HEK293 (cell line): Measurements from ENCODE around the gene SLC12A8.
"Not testable (repeated sequence)": the region's sequence is repeated elsewhere in the genome, so short reads cannot be mapped to it uniquely, and the experiment has no call there.

Experiments
- CTCF ChIA-PET: fragments of 350-600 bp; formaldehyde crosslinking; extraction: SDS; loops from one replicate; lab custom pipeline; 2021; ENCODE audit warnings: antibody characterized with exemption; lab: Yijun Ruan, JAX
- POLR2A ChIA-PET: fragments of 300-600 bp; formaldehyde crosslinking; extraction: SDS; loops from one replicate; lab custom pipeline; 2020; ENCODE audit warnings: antibody characterized with exemption, inconsistent platforms; lab: Yijun Ruan, JAX
- H3K27ac ChIP-seq: fragments of 200-500 bp; sonication (Bioruptor generic); 2 replicates; pipeline ENCODE4 v1.5.1; 2014; ENCODE audit warnings: low read depth, low read length, control low read depth, inconsistent platforms; ENCODE audit errors: extremely low read depth
- H3K36me3 ChIP-seq, 2 experiments: fragments of 200-500 bp in 1 of 2; sonication (Bioruptor generic) in 1 of 2; 1 replicate in 1 of 2; 2 replicates in 1 of 2; pipeline ENCODE4 v1.5.1; 2014 to 2017; ENCODE audit warnings: inconsistent platforms in 2 of 2, low read length in 2 of 2; ENCODE audit not compliant: control insufficient read depth in 2 of 2, insufficient read depth in 1 of 2
- H3K4me1 ChIP-seq: fragments of 200-500 bp; sonication (Bioruptor generic); 2 replicates; pipeline ENCODE4 v1.5.1; 2014; ENCODE audit warnings: mild to moderate bottlenecking, low read length, inconsistent platforms; ENCODE audit not compliant: control insufficient read depth, insufficient read depth
- H3K4me3 ChIP-seq: 2 replicates; pipeline ENCODE4 v1.5.1; 2011; ENCODE audit warnings: low read depth, mild to moderate bottlenecking, control low read depth, low read length, moderate library complexity
- H3K9me3 ChIP-seq: fragments of 200-500 bp; sonication (Bioruptor generic); 2 replicates; pipeline ENCODE4 v1.5.1; 2014; ENCODE audit warnings: low read depth, low read length, inconsistent platforms; ENCODE audit not compliant: control insufficient read depth, insufficient read depth
- KLF16 ChIP-seq: fragments of 450-650 bp; formaldehyde crosslinking; IDR thresholded peaks from 2 replicates; pipeline ENCODE4 v1.5.1; 2017; ENCODE audit warnings: missing biosample characterization, missing genetic modification characterization
- SCRT1 ChIP-seq: fragments of 450-650 bp; formaldehyde crosslinking; IDR thresholded peaks from 2 replicates; pipeline ENCODE4 v1.5.1; 2016; ENCODE audit warnings: missing biosample characterization, missing genetic modification characterization, borderline replicate concordance
- TSHZ1 ChIP-seq: fragments of 450-650 bp; formaldehyde crosslinking; IDR thresholded peaks from 2 replicates; pipeline ENCODE4 v1.5.1; 2016; ENCODE audit warnings: missing biosample characterization, missing genetic modification characterization, borderline replicate concordance
- ZBTB1 ChIP-seq: fragments of 450-650 bp; formaldehyde crosslinking; IDR thresholded peaks from 2 replicates; pipeline ENCODE4 v1.5.1; 2016; ENCODE audit warnings: missing biosample characterization, missing genetic modification characterization
- ZBTB21 ChIP-seq: fragments of 450-650 bp; formaldehyde crosslinking; IDR thresholded peaks from 2 replicates; pipeline ENCODE4 v1.5.1; 2017; ENCODE audit warnings: missing biosample characterization, missing genetic modification characterization
- ZBTB49 ChIP-seq: fragments of 450-650 bp; formaldehyde crosslinking; IDR thresholded peaks from 2 replicates; pipeline ENCODE4 v1.5.1; 2016; ENCODE audit warnings: missing biosample characterization, missing genetic modification characterization, low read depth
- ZFP3 ChIP-seq: fragments of 450-650 bp; formaldehyde crosslinking; IDR thresholded peaks from 2 replicates; pipeline ENCODE4 v1.5.1; 2016; ENCODE audit warnings: low read depth, missing biosample characterization, missing genetic modification characterization
- ZNF132 ChIP-seq: fragments of 450-650 bp; formaldehyde crosslinking; IDR thresholded peaks from 2 replicates; pipeline ENCODE4 v1.5.1; 2017; ENCODE audit warnings: missing biosample characterization, missing genetic modification characterization, borderline replicate concordance
- ZNF148 ChIP-seq: fragments of 450-650 bp; formaldehyde crosslinking; IDR thresholded peaks from 2 replicates; pipeline ENCODE4 v1.5.0; 2017; ENCODE audit warnings: missing biosample characterization, missing genetic modification characterization, borderline replicate concordance
- ZNF23 ChIP-seq: fragments of 450-650 bp; formaldehyde crosslinking; IDR thresholded peaks from 2 replicates; pipeline ENCODE4 v1.5.1; 2016; ENCODE audit warnings: missing biosample characterization, missing genetic modification characterization, borderline replicate concordance
- ZNF324 ChIP-seq: fragments of 450-650 bp; formaldehyde crosslinking; IDR thresholded peaks from 2 replicates; pipeline ENCODE4 v1.5.1; 2016; ENCODE audit warnings: missing biosample characterization, missing genetic modification characterization
- ZNF335 ChIP-seq: fragments of 450-650 bp; formaldehyde crosslinking; conservative IDR thresholded peaks from 2 replicates; pipeline ENCODE4 v1.5.1; 2016; ENCODE audit warnings: missing biosample characterization, missing genetic modification characterization
- ZNF513 ChIP-seq: fragments of 450-650 bp; IDR thresholded peaks from 2 replicates; pipeline ENCODE4 v1.5.1; 2018; ENCODE audit warnings: missing biosample characterization, missing genetic modification characterization
- ZNF514 ChIP-seq: fragments of 450-650 bp; formaldehyde crosslinking; IDR thresholded peaks from 2 replicates; pipeline ENCODE4 v1.5.1; 2016; ENCODE audit warnings: missing biosample characterization, missing genetic modification characterization

Gene SLC12A8

GRCh38 chr3:125085166-125085565 lies 127.4 kb downstream of the SLC12A8 start (continued):
- no peak for TF ChIP-seq ZNF148 (tag by site-specific recombination)

- ChIA-PET POLR2A (no interaction called here), CTCF (interaction anchor here (0.6 kb wide), 2 partner anchors 21 to 116 kb away, joined by 3 to 4 read pairs; no protein-coding TSS in a partner anchor)
- no peak for TF ChIP-seq ZNF132 (tag by site-specific recombination)
- no peak for TF ChIP-seq ZNF324
- no peak for TF ChIP-seq ZNF514 (tag by site-specific recombination)
- no peak for TF ChIP-seq TSHZ1
- TF ChIP-seq SCRT1 (tag by site-specific recombination): no peak
- TF ChIP-seq ZBTB1: no peak
- TF ChIP-seq ZNF513: no peak
- TF ChIP-seq ZNF335: no peak
- TF ChIP-seq ZFP3 (tag by site-specific recombination): no peak
- TF ChIP-seq KLF16: no peak
- Histone ChIP-seq H3K9me3 (no peaks in the 10 kb centered on the region), H3K27ac (no peak overlapping the region), H3K36me3 (no peaks in the 10 kb centered on the region), H3K4me1 (no peaks in the 10 kb centered on the region), H3K4me3 (no peak overlapping the region)
Measured at GRCh38 chr3:125083776-125084175, 128.8 kb downstream of the SLC12A8 start.

GRCh38 chr3:125082339-125082738 lies 130.2 kb downstream of the SLC12A8 start:
- H3K27ac ChIP-seq, H3K36me3 ChIP-seq, CTCF ChIA-PET, H3K4me3 ChIP-seq, POLR2A ChIA-PET, H3K4me1 ChIP-seq, H3K9me3 ChIP-seq: not testable (repeated sequence)

- CTCF ChIA-PET: no interaction called here
- H3K4me3 ChIP-seq: no peak overlapping the region
- no peaks in the 10 kb centered on the region for H3K36me3 ChIP-seq
- no peak overlapping the region for H3K27ac ChIP-seq
- H3K9me3 ChIP-seq: no peaks in the 10 kb centered on the region
- POLR2A ChIA-PET: no interaction called here
- H3K4me1 ChIP-seq: no peaks in the 10 kb centered on the region
- TF ChIP-seq ZNF23: no peak
- no peak for TF ChIP-seq ZBTB49 (tag by site-specific recombination)
- TF ChIP-seq ZBTB21 (tag by site-specific recombination): no peak
Measured at GRCh38 chr3:125080077-125080476, 132.5 kb downstream of the SLC12A8 start.
